Left ventricle myocardium inferior (tissue), 1 donor: Measurements from ENCODE around the gene ZXDC. TPM values are rescaled to one million over a fixed set of nuclear protein-coding genes. Genes with fewer than 3 reads are reported as not detected.

Source experiments
- DNase-seq: peaks from one replicate; pipeline ENCODE4 v3.0.0-alpha.2; 2020
- H3K27ac ChIP-seq: fragments of 200-600 bp; replicated peaks from 2 replicates; pipeline ENCODE4 v1.8.0; 2021
- H3K27me3 ChIP-seq: fragments of 200-600 bp; 2 replicates; pipeline ENCODE4 v1.8.0; 2021; ENCODE audit warnings: low read depth
- H3K36me3 ChIP-seq: fragments of 200-600 bp; 2 replicates; pipeline ENCODE4 v1.8.0; 2021
- H3K4me1 ChIP-seq: fragments of 200-600 bp; 2 replicates; pipeline ENCODE4 v1.8.0; 2021
- H3K4me3 ChIP-seq: fragments of 200-600 bp; 2 replicates; pipeline ENCODE4 v1.8.0; 2021; ENCODE audit warnings: mild to moderate bottlenecking, moderate library complexity
- H3K9me3 ChIP-seq: fragments of 200-600 bp; replicated peaks from 2 replicates; pipeline ENCODE4 v1.8.0; 2021
- CTCF ChIP-seq: fragments of 200-600 bp; IDR thresholded peaks from 2 replicates; pipeline ENCODE4 v1.8.0; 2021; ENCODE audit warnings: antibody characterized with exemption, mild to moderate bottlenecking, borderline replicate concordance
- intact Hi-C: fragments of 100-400 bp; cut with micrococcal nuclease; formaldehyde crosslinking; loops from one replicate; pipeline ENCODE4 v1.11.0; 2022
- total RNA-seq: library from RNA; stranded (reverse); fragmentation: NEBNext Ultra II Directional; extraction: Animal tissue kit (Norgen Biotek cat#: 25700); gene quantifications from one replicate; pipeline ENCODE4 v1.2.1, GENCODE V29; 2021
- donor health status: DM: no; HTN: yes; CAD: no; lungs with severe emphysema.

ZXDC gene
- total RNA-seq, 1 donor from 2014 or later, result 15.6 TPM

- DNase-seq, result no peak
- Histone ChIP-seq H3K27ac (no peak overlapping the region), H3K27me3 (peaks cover 14% of the 10 kb centered on the region), H3K9me3 (no peaks in the 10 kb centered on the region), H3K4me1 (peaks cover 9% of the 10 kb centered on the region), H3K36me3 (no peaks in the 10 kb centered on the region), H3K4me3 (no peak overlapping the region)
- no peak for TF ChIP-seq CTCF
- intact Hi-C loops, result no loop called here
Measured at GRCh38 chr3:126512916-126513650, 37.4 kb upstream of the ZXDC start.

GRCh38 chr3:126512026-126512425, 36.3 kb upstream of the ZXDC start:
- Histone ChIP-seq H3K4me1 (peaks cover 9% of the 10 kb centered on the region), H3K36me3 (no peaks in the 10 kb centered on the region), H3K27ac (no peak overlapping the region), H3K27me3 (peaks cover 3% of the 10 kb centered on the region), H3K4me3 (no peak overlapping the region), H3K9me3 (no peaks in the 10 kb centered on the region)
- no peak for DNase-seq
- intact Hi-C loops, result no loop called here
- TF ChIP-seq CTCF, result no peak

GRCh38 chr3:126511291-126511690, 35.6 kb upstream of the ZXDC start:
- H3K4me3 ChIP-seq, result no peak overlapping the region
- intact Hi-C loops, result no loop called here

GRCh38 chr3:126510308-126510910, 34.7 kb upstream of the ZXDC start:
- no peaks in the 10 kb centered on the region for H3K36me3 ChIP-seq
- no peak overlapping the region for H3K27ac ChIP-seq
- H3K4me3 ChIP-seq, result no peak overlapping the region
- TF ChIP-seq CTCF, result no peak
- intact Hi-C loops, result no loop called here
- H3K9me3 ChIP-seq, result no peaks in the 10 kb centered on the region
- no peak for DNase-seq
- H3K27me3 ChIP-seq, result peaks cover 8% of the 10 kb centered on the region
- peaks cover 9% of the 10 kb centered on the region for H3K4me1 ChIP-seq

More at GRCh38 chr3:126511291-126511690, 35.6 kb upstream of the ZXDC start:
- Histone ChIP-seq H3K9me3 (no peaks in the 10 kb centered on the region), H3K27me3 (peaks cover under 1% of the 10 kb centered on the region), H3K4me1 (peaks cover 9% of the 10 kb centered on the region), H3K36me3 (no peaks in the 10 kb centered on the region), H3K27ac (no peak overlapping the region)
- no peak for TF ChIP-seq CTCF
- no peak for DNase-seq

GRCh38 chr3:126509597-126510307, 34.1 kb upstream of the ZXDC start:
- H3K4me3 ChIP-seq, result no peak overlapping the region
- H3K27ac ChIP-seq, result no peak overlapping the region
- TF ChIP-seq CTCF, result no peak
- H3K9me3 ChIP-seq, result no peaks in the 10 kb centered on the region
- H3K36me3 ChIP-seq, result no peaks in the 10 kb centered on the region
- peaks cover 9% of the 10 kb centered on the region for H3K4me1 ChIP-seq
- no peak for DNase-seq
- intact Hi-C loops, result no loop called here
- peaks cover 11% of the 10 kb centered on the region for H3K27me3 ChIP-seq
